Transverse colon (tissue), 4 donors: ENCODE data around the gene USP26.

ENCODE experiments used
- EP300 ChIP-seq: sonication (generic); formaldehyde crosslinking; IDR thresholded peaks from one replicate; pipeline ENCODE4 v1.6.1; 2017; ENCODE audit warnings: antibody characterized with exemption, low read depth
- POLR2AphosphoS5 ChIP-seq, 3 donors: sonication (generic); formaldehyde crosslinking; IDR thresholded peaks; one replicate each; pipeline ENCODE4 v1.6.1; 2016; ENCODE audit warnings: antibody characterized with exemption in 3 of 3
- TF ChIP-seq, protein P1 (sequence below), 5 experiments: fragments of 200-600 bp in 3 of 5; fragments of 450-650 bp in 2 of 5; sonication (generic) in 3 of 5; IDR thresholded peaks; 1 replicate in 2 of 5; 2 replicates in 3 of 5; pipeline ENCODE4 v1.5.1; 2016 to 2017; ENCODE audit warnings: antibody characterized with exemption in 5 of 5, inconsistent platforms in 3 of 5, mild to moderate bottlenecking in 2 of 5, moderate library complexity in 1 of 5

DNA sequence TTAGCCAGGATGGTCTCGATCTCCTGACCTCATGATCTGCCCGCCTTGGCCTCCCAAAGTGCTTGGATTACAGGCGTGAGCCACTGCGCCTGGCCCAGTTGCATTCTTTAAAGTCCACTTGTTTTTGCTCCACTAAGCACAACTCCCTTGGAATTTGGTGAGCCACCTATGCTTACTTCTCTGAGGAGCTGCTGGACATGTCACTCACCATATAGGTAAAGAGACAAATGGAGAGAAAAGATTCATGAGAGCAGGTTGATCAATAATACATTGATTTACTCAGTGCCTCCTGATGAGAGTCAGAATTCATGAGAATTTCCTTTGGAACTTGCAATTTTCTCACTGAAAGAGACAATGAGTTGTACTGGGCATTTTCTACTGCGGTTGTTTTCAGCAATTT, 48.2 kb downstream of the USP26 start:
- TF ChIP-seq POLR2AphosphoS5 (IDR thresholded peaks at IDR 0.05) (no peak), EP300 (no peak)
- TF ChIP-seq, protein P1, sequence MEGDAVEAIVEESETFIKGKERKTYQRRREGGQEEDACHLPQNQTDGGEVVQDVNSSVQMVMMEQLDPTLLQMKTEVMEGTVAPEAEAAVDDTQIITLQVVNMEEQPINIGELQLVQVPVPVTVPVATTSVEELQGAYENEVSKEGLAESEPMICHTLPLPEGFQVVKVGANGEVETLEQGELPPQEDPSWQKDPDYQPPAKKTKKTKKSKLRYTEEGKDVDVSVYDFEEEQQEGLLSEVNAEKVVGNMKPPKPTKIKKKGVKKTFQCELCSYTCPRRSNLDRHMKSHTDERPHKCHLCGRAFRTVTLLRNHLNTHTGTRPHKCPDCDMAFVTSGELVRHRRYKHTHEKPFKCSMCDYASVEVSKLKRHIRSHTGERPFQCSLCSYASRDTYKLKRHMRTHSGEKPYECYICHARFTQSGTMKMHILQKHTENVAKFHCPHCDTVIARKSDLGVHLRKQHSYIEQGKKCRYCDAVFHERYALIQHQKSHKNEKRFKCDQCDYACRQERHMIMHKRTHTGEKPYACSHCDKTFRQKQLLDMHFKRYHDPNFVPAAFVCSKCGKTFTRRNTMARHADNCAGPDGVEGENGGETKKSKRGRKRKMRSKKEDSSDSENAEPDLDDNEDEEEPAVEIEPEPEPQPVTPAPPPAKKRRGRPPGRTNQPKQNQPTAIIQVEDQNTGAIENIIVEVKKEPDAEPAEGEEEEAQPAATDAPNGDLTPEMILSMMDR (IDR thresholded peaks at IDR 0.05), result no peak
